Lower lobe of right lung (tissue), 2 donors: ENCODE results near the gene EVI5. TPM values are rescaled to one million over a fixed set of nuclear protein-coding genes. Genes with fewer than 3 reads are reported as not detected.
A peak's percentile ranks its signal among the peaks of the same experiment; 100 is the strongest.

Source experiments
- ATAC-seq, 2 donors: fragments of 200-7000 bp; cut with Tn5 transposase; one replicate each; pipeline ENCODE4 v1.9.1; 2020 to 2022; ENCODE audit warnings: mild to moderate bottlenecking in 2 of 2, moderate library complexity in 2 of 2
- DNase-seq: peaks from one replicate; pipeline ENCODE4 v3.0.0-alpha.2; 2020
- H3K27ac ChIP-seq: fragments of 200-600 bp; one replicate; pipeline ENCODE4 v1.8.0; 2022
- H3K27me3 ChIP-seq: fragments of 200-600 bp; one replicate; pipeline ENCODE4 v1.8.0; 2022; ENCODE audit warnings: low read depth
- H3K36me3 ChIP-seq: fragments of 200-600 bp; one replicate; pipeline ENCODE4 v1.8.0; 2022; ENCODE audit warnings: mild to moderate bottlenecking
- H3K4me1 ChIP-seq: fragments of 200-600 bp; one replicate; pipeline ENCODE4 v1.8.0; 2022
- H3K4me3 ChIP-seq: fragments of 200-600 bp; one replicate; pipeline ENCODE4 v1.8.0; 2022; ENCODE audit warnings: mild to moderate bottlenecking
- H3K9me3 ChIP-seq: fragments of 200-600 bp; one replicate; pipeline ENCODE4 v1.8.0; 2022
- CTCF ChIP-seq: fragments of 200-600 bp; IDR thresholded peaks from one replicate; pipeline ENCODE4 v1.8.0; 2022; ENCODE audit warnings: antibody characterized with exemption, mild to moderate bottlenecking
- intact Hi-C: fragments of 100-400 bp; cut with DNase I; formaldehyde crosslinking; loops from one replicate; pipeline ENCODE4 v1.11.0; 2022
- total RNA-seq: library from RNA; stranded (reverse); fragmentation: NEBNext Ultra II Directional; extraction: Animal tissue kit (Norgen Biotek cat#: 25700); gene quantifications from one replicate; pipeline ENCODE4 v1.2.1, GENCODE V29; 2021
- donor health status: DM: no; HTN: yes; CAD: no; lungs with severe emphysema.

EVI5 gene
- total RNA-seq, 1 donor from 2014 or later, result 48.5 TPM

- no peak overlapping the region for H3K4me3 ChIP-seq
- peak; percentile 82 for DNase-seq
Measured at GRCh38 chr1:92804721-92805201, 19.9 kb upstream of the EVI5 start.

DNA sequence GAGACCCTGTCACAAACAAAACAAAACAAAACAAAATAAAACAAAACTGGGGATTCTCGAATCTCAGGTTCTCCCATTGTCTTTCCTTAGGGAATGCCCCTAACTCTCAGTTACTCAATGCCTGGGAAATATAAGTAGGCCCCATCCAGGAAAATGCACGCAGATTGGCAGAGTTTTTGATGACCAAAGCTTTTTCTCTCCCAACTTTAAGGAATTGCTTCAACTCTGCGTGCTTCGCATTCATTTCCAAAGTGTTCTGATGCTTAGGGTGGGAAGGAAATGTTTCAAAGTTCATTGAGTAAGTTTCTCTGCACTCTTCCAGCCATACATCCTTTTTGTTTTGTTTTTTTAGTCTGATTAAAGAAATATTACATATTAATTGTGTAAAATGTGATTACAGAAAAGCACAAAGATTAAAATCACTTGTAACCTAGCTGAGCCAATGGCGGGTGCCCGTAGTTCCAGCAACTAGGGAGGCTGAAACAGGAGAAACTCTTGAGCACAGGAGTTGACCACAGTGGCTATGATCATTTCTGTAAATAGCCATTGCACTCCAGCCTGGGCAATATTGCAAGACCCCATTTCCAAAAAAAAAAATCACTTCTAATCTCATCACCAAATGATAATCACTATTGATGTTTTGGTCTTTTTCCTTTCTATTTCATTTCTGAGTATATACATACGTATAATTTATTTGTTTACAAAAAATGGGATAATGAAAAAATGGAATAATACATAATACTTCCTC, 18.4 kb upstream of the EVI5 start:
- TF ChIP-seq CTCF, result no peak
- intact Hi-C loops, result no loop called here
- DNase-seq (no peak), ATAC-seq (no peak)
- H3K4me1 ChIP-seq, result peaks cover 14% of the 10 kb centered on the region
- no peaks in the 10 kb centered on the region for H3K27me3 ChIP-seq
- H3K4me3 ChIP-seq, result no peak overlapping the region
- H3K36me3 ChIP-seq, result no peaks in the 10 kb centered on the region
- H3K27ac ChIP-seq, result no peak overlapping the region
- no peaks in the 10 kb centered on the region for H3K9me3 ChIP-seq

More at GRCh38 chr1:92804721-92805201, 19.9 kb upstream of the EVI5 start:
- no peaks in the 10 kb centered on the region for H3K36me3 ChIP-seq
- H3K27me3 ChIP-seq, result no peaks in the 10 kb centered on the region
- H3K27ac ChIP-seq, result peak overlapping the region; percentile 76
- intact Hi-C loops, result no loop called here
- peaks cover 14% of the 10 kb centered on the region for H3K4me1 ChIP-seq
- H3K9me3 ChIP-seq, result no peaks in the 10 kb centered on the region
- TF ChIP-seq CTCF, result no peak
- ATAC-seq, result peak; percentile 98 to 99

GRCh38 chr1:92797961-92798360, 13.1 kb upstream of the EVI5 start:
- no peaks in the 10 kb centered on the region for H3K9me3 ChIP-seq
- H3K4me3 ChIP-seq, result no peak overlapping the region
- peak in 1 of 2 donors; percentile 33 for ATAC-seq
- no peak for DNase-seq
- H3K36me3 ChIP-seq, result no peaks in the 10 kb centered on the region
- no peaks in the 10 kb centered on the region for H3K4me1 ChIP-seq
- intact Hi-C loops, result no loop called here
- no peaks in the 10 kb centered on the region for H3K27me3 ChIP-seq
- no peak for TF ChIP-seq CTCF
- H3K27ac ChIP-seq, result no peak overlapping the region

GRCh38 chr1:92797297-92797696, 12.4 kb upstream of the EVI5 start:
- Histone ChIP-seq H3K9me3 (no peaks in the 10 kb centered on the region), H3K27ac (no peak overlapping the region), H3K4me1 (no peaks in the 10 kb centered on the region), H3K36me3 (no peaks in the 10 kb centered on the region), H3K27me3 (no peaks in the 10 kb centered on the region), H3K4me3 (no peak overlapping the region)
- TF ChIP-seq CTCF, result no peak
- no peak for DNase-seq
- intact Hi-C loops, result no loop called here
- ATAC-seq, result no peak

DNA sequence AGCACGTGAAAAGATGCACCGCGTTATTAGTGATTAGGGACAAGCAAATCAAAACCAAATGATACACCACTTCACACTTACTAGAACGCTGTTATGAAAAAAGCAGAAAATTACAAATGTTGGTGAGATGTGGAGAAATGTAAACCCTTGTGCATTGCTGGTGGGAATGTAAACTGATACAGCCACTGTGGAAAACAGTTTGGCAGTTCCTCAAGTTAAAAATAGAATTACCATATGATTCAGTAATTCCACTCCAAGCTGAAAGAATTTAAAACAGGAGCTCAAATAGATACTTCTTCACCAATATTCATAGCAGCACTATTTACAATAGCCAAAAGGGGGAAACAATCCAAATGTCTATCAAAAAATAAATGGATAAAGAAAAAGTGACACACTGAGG, 10.3 kb upstream of the EVI5 start:
- Histone ChIP-seq H3K4me1 (no peaks in the 10 kb centered on the region), H3K9me3 (no peaks in the 10 kb centered on the region), H3K27ac (no peak overlapping the region), H3K4me3 (no peak overlapping the region), H3K36me3 (no peaks in the 10 kb centered on the region), H3K27me3 (no peaks in the 10 kb centered on the region)
- ATAC-seq (no peak), DNase-seq (no peak)
- TF ChIP-seq CTCF, result no peak
- intact Hi-C loops, result no loop called here
